Stimulated activated CD4-positive, alpha-beta T cell treated with anti-CD3 and anti-CD28 coated beads, Interleukin-2, amount 100 ng/mL, for 4 hours (primary cell): ENCODE results near the gene HGS.

ENCODE experiments used
- DNase-seq: peaks from one replicate; pipeline ENCODE4 v3.0.0-alpha.2; 2020; ENCODE audit warnings: low read depth

Gene HGS

GRCh38 chr17:81683584-81684441 lies at the start of gene HGS, which contains the start of gene ARL16:
TSS of gene HGS (plus strand) at chr17:81684011. CDS start at chr17:81684067, 56 bp downstream.
TSS of gene ARL16 (minus strand) at chr17:81683797. CDS start at chr17:81683753, 44 bp downstream.
- DNase-seq = peak; percentile 96

- DNase-seq = no peak
Observed at GRCh38 chr17:81635431-81635830, 48.4 kb upstream of the HGS start.

GRCh38 chr17:81635973-81636504 lies 47.8 kb upstream of the HGS start:
- no peak for DNase-seq

GRCh38 chr17:81636505-81637288 lies 47.1 kb upstream of the HGS start, which contains the start of the genes NPLOC4 and TSPAN10:
TSS of gene NPLOC4 (minus strand) at chr17:81637112. CDS start at chr17:81636930, 182 bp downstream.
TSS of gene TSPAN10 (plus strand) at chr17:81637196. CDS start at chr17:81642413, 5,217 bp downstream.
- peak; percentile 80 for DNase-seq

- DNase-seq = no peak
Observed at GRCh38 chr17:81638683-81639082, 45.1 kb upstream of the HGS start.

- no peak for DNase-seq
Observed at GRCh38 chr17:81640011-81640410, 43.8 kb upstream of the HGS start.

- no peak for DNase-seq
Observed at GRCh38 chr17:81641825-81642489, 41.9 kb upstream of the HGS start.

- no peak for DNase-seq
Observed at GRCh38 chr17:81644496-81644895, 39.3 kb upstream of the HGS start.

- no peak for DNase-seq
Observed at GRCh38 chr17:81644976-81645952, 38.5 kb upstream of the HGS start.

- no peak for DNase-seq
Observed at GRCh38 chr17:81646869-81647600, 36.8 kb upstream of the HGS start.

- no peak for DNase-seq
Observed at GRCh38 chr17:81647640-81648012, 36.2 kb upstream of the HGS start.

GRCh38 chr17:81648013-81648706 lies 35.7 kb upstream of the HGS start:
- DNase-seq = no peak

- no peak for DNase-seq
Observed at GRCh38 chr17:81648707-81649085, 35.1 kb upstream of the HGS start.

GRCh38 chr17:81650951-81651350 lies 32.9 kb upstream of the HGS start:
- DNase-seq = no peak

- no peak for DNase-seq
Observed at GRCh38 chr17:81651692-81652091, 32.1 kb upstream of the HGS start.

GRCh38 chr17:81652906-81653771 lies 30.7 kb upstream of the HGS start:
- DNase-seq = no peak

- no peak for DNase-seq
Observed at GRCh38 chr17:81655378-81656117, 28.3 kb upstream of the HGS start.
